OCI-LY3 (cell line): Measurements from ENCODE around the gene PLCB2.

Source experiments
- EZH2phosphoT487 ChIP-seq: fragments of 200-600 bp; shearing (Covaris generic); IDR thresholded peaks from 2 replicates; pipeline ENCODE4 v1.6.1; 2018; ENCODE audit warnings: antibody characterized with exemption, mixed run types, low read depth
- TF ChIP-seq, protein P1 (sequence below): fragments of 200-600, 300-600 bp; sonication (generic); IDR thresholded peaks from 2 replicates; pipeline ENCODE4 v1.5.1; 2014; ENCODE audit warnings: antibody characterized with exemption, low read length, low read depth

DNA sequence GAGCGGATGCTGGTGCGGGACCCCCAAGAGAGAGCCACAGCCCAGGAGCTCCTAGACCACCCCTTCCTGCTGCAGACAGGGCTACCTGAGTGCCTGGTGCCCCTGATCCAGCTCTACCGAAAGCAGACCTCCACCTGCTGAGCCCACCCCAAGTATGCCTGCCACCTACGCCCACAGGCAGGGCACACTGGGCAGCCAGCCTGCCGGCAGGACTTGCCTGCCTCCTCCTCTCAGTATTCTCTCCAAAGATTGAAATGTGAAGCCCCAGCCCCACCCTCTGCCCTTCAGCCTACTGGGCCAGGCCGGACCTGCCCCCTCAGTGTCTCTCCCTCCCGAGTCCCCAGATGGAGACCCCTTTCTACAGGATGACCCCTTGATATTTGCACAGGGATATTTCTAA is 31.8 kb downstream of the PLCB2 start:
- TF ChIP-seq, protein P1, sequence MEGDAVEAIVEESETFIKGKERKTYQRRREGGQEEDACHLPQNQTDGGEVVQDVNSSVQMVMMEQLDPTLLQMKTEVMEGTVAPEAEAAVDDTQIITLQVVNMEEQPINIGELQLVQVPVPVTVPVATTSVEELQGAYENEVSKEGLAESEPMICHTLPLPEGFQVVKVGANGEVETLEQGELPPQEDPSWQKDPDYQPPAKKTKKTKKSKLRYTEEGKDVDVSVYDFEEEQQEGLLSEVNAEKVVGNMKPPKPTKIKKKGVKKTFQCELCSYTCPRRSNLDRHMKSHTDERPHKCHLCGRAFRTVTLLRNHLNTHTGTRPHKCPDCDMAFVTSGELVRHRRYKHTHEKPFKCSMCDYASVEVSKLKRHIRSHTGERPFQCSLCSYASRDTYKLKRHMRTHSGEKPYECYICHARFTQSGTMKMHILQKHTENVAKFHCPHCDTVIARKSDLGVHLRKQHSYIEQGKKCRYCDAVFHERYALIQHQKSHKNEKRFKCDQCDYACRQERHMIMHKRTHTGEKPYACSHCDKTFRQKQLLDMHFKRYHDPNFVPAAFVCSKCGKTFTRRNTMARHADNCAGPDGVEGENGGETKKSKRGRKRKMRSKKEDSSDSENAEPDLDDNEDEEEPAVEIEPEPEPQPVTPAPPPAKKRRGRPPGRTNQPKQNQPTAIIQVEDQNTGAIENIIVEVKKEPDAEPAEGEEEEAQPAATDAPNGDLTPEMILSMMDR, result no peak
- TF ChIP-seq EZH2phosphoT487, result no peak
